H1 (cell line): ENCODE measurements around the gene EZH1. TPM values are rescaled to one million over a fixed set of nuclear protein-coding genes. Genes with fewer than 3 reads are reported as not detected.

ENCODE experiments used
- CHD7 ChIP-seq: fragments of 300-600 bp; sonication (generic); IDR thresholded peaks from 2 replicates; pipeline ENCODE4 v1.7.1; 2012; ENCODE audit warnings: low read length, moderate library complexity, mild to moderate bottlenecking, inconsistent platforms; ENCODE audit not compliant: insufficient replicate concordance
- FOSL1 ChIP-seq: IDR thresholded peaks from 2 replicates; pipeline ENCODE4 v1.6.1; 2011; ENCODE audit warnings: mild to moderate bottlenecking, low read depth, low read length, moderate library complexity; ENCODE audit not compliant: insufficient read depth
- JUN ChIP-seq: IDR thresholded peaks from 2 replicates; pipeline ENCODE4 v1.6.1; 2011; ENCODE audit warnings: low read depth, mild to moderate bottlenecking, improper control_type of control experiment, low read length
- POLR2A ChIP-seq, 2 experiments: IDR thresholded peaks; 1 replicate in 1 of 2; 2 replicates in 1 of 2; pipeline ENCODE4 v1.6.1; 2011; ENCODE audit warnings: low read depth in 2 of 2, low read length in 2 of 2, mild to moderate bottlenecking in 2 of 2; ENCODE audit errors: control extremely low read depth in 1 of 2
- RAD21 ChIP-seq, 2 experiments: IDR thresholded peaks in 1 of 2; conservative IDR thresholded peaks in 1 of 2; 2 replicates each; pipeline ENCODE4 v1.6.1; 2011; ENCODE audit warnings: low read depth in 2 of 2, low read length in 2 of 2, improper control_type of control experiment in 1 of 2, inconsistent platforms in 1 of 2, mild to moderate bottlenecking in 1 of 2, moderate library complexity in 1 of 2
- SAP30 ChIP-seq: fragments of 300-600 bp; sonication (generic); IDR thresholded peaks from 2 replicates; pipeline ENCODE4 v1.7.1; 2012; ENCODE audit warnings: low read length, moderate library complexity, mild to moderate bottlenecking, inconsistent platforms; ENCODE audit not compliant: insufficient read depth, insufficient replicate concordance
- SIRT6 ChIP-seq: IDR thresholded peaks from one replicate; pipeline ENCODE4 v1.7.1; 2012; ENCODE audit warnings: low read length, inconsistent platforms
- SP1 ChIP-seq: IDR thresholded peaks from 2 replicates; pipeline ENCODE4 v1.6.1; 2011; ENCODE audit warnings: low read depth, low read length
- SP2 ChIP-seq: IDR thresholded peaks from 2 replicates; pipeline ENCODE4 v1.6.1; 2012; ENCODE audit warnings: mild to moderate bottlenecking, low read length, inconsistent platforms
- polyA plus RNA-seq, 7 experiments: library from polyadenylated mRNA; depleted of rRNA in 3 of 7; stranded (reverse) in 5 of 7; unstranded in 2 of 7; fragments of >200 nt in 5 of 7; fragments of 200-250 nt in 2 of 7; gene quantifications; 1 replicate in 5 of 7; 2 replicates in 1 of 7; 4 replicates in 1 of 7; pipeline versions ENCODE4 v1.2.1 to v1.2.3, GENCODE V29; 2011 to 2013; ENCODE audit warnings: missing spikeins in 2 of 7, mixed read lengths in 2 of 7
- total RNA-seq: library from RNA; stranded (reverse); fragmentation: NEBNext Ultra II Directional; extraction: Animal tissue kit (Norgen Biotek cat#: 25700); gene quantifications from 2 replicates; pipeline ENCODE4 v1.2.1, GENCODE V29; 2021

The EZH1 gene
- total and polyA plus RNA-seq, 2 of the 8 experiments (the other 6 are each of a cell fraction or from before 2014, with no cell fraction given), result 17.4 to 20.8 TPM

GRCh38 chr17:42751628-42752027, 6.8 kb upstream of the EZH1 start (continued):
- TF ChIP-seq CHD7 (no peak), RAD21 (IDR thresholded peaks at IDR 0.05 in 1 of 2, conservative IDR thresholded peaks at IDR 0.05 in 1 of 2; ENCODE audit: low read depth in 2 of 2, low read length in 2 of 2) (no peak), SP2 (no peak), SAP30 (no peak), SIRT6 (no peak), SP1 (no peak), FOSL1 (no peak), JUN (no peak), POLR2A (IDR thresholded peaks at IDR 0.05; ENCODE audit: control extremely low read depth in 1 of 2, low read depth in 2 of 2, low read length in 2 of 2) (no peak)
